GM21423 (cell line): ENCODE data around the gene CKM.
"Not testable (repeated sequence)": the region's sequence is repeated elsewhere in the genome, so short reads cannot be mapped to it uniquely, and the experiment has no call there.

Experiments
- ATAC-seq: cut with Tn5 transposase; IDR thresholded peaks from one replicate; pipeline ENCODE4 v1.9.1; 2021; ENCODE audit warnings: mild to moderate bottlenecking, moderate library complexity; ENCODE audit not compliant: unreplicated experiment

CKM gene

GRCh38 chr19:45322311-45322710 lies 364 bp downstream of the CKM start:
- no peak for ATAC-seq

DNA sequence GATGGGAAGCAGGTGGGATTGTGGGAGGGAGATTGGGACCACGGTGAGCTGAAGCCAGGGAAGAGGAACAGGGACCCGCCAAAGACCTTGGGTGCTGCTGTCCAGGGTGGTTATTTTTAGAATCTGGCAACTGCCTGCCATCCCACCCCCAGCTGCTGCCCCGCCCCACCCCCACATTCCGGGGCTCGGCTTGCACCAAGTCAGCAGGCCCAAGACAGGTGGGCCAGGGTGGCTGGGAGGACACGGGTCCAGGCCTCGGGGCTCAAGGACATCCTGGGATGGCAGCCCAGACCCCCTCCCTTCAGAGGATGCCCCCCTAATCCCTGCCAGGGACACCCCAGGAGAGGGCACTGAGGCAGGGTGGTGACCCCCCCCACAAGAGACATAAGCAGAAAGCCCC lies 827 bp downstream of the CKM start:
- no peak for ATAC-seq

DNA sequence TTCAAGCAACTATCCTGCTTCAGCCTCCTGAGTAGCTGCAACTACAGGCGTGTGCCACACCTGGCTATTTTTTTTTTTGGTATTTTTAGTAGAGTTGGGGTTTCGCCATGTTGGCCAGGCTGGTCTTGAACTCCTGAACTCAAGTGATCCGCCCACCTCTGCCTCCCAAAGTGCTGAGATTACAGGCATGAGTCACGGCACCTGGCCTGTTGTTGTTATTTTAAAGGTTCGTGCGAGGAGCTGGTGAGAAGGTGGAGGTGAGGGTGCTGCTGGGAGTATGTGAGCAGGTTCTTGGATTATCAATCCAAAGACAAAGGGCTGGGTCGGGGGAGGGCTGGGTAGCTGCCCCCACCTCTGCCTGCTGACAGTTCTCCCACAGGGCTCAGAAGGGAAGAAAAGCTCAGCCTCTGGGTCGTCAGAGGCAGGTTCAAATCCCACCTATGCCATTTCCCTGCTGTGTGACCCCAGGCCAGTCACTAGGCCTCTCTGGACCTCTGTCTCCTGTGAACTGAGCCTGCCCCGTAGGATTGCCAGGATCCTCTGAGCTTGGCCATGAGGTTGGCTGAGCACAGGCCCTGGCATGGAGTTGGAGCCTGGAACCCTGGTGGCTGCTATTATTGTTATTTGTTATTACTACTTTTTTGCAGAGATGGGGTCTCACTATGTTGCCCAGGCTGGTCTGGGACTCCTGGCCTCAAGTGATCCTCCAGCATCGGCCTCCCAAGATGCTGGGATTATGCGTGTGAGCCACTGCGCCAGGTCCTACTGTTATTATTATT lies 1.5 kb downstream of the CKM start:
- ATAC-seq, result no peak

DNA sequence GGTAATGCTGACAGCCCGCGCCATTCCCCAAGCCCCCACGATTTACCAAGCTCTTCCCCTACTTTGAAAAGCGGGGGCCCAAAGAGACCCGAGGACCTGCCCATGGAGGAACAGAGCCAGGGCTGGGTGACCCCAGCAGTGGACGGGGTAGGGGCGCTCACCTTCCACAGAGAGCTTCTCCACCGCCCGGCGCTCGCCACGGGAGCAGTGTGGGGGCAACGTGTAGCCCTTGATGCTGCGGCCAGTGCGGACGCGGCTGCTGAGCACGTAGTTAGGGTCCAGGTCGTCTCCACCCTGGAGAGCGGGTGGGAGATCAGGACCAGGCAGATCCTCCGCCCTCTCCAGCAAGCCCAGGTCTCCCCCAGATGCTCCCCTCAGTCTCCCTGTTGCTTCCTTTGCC lies 7.4 kb downstream of the CKM start:
- ATAC-seq, result no peak

DNA sequence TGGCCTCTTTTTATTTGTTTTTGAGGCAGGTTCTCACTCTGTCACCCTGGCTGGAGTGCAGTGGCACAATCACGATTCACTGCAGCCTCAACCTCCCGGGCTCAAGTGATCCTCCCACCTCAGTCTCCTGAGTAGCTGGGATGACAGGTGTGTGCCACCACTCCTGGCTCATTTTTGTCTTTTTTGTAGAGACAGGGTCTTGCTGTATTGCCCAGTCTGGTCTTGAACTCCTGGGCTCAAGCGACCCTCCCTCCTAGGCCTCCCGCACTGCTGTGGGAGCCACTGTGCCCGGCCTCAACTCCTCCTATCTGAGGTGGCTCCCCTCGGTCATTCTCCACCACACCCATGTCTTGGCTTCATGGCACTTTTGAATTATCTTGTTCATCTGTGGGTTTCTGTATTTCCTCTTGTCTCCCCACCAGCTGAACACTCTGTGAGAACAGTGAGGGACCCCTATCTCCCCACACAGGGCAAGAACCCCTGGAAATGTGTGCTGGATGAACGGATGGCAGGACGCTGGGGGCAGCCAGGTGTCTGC lies 7.9 kb downstream of the CKM start:
- ATAC-seq, result no peak

DNA sequence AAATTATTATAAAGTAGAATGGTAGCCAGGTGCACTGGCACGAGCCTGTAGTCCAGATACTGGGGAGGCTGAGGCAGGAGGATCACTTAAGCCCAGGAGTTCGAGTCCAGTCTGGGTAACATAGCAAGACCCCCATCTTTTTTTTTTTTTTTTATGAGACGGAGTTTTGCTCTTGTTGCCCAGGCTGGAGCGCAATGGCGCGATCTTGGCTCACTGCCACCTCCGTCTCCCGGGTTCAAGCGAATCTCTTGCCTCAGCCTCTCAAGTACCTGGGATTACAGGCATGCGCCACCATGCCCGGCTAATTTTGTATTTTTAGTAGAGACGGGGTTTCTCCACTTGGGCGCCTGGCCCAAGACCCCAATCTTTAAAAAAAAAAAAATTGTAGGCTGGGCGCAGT lies 10.4 kb downstream of the CKM start:
- ATAC-seq, result not testable (repeated sequence)

GRCh38 chr19:45311621-45312020 lies 11.1 kb downstream of the CKM start:
- ATAC-seq, result no peak

- ATAC-seq, result not testable (repeated sequence)
These were observed 13.4 kb downstream of the CKM start for GRCh38 chr19:45309322-45309721.

DNA sequence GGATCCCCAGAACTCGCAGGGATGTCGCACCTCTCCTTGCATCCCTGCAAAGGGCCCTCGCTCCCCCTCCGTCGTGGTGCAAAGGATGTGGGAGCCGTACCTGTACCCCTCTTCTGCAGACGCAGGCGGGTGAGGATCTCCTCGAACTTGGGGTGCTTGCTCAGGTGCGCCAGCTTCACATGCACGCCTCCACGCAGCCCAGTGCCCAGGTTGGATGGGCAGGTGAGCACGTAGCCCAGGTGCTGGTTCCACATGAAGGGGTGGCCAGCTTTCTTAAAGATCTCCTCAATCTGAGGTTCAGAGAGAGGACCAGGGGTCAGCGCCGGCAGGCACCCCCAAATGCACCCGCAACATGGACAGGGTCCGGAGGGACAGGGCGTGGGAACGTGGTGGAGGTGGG lies 15.3 kb downstream of the CKM start:
- no peak for ATAC-seq

DNA sequence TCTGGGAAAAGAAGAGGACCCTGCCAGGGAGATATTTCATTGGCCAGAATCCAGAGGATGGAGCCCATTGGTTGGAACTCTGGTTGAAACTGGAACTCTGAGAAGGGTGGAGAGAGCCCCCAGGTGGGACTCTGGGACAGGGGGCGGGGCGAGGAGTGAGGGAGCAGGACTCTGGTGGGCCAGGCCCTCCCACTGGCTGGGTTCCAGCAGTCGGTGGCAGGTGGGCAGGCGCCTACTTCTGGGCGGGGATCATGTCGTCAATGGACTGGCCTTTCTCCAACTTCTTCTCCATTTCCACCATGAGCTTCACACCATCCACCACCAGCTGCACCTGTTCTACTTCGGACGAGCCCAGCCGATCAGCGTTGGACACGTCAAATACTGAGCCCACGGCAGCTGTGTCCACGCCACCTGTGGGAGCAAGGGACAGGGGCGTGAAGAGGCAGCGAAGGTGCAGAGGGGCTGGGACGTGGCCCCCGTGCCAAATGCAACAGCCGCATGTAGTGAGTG lies 16.1 kb downstream of the CKM start:
- ATAC-seq, result no peak

DNA sequence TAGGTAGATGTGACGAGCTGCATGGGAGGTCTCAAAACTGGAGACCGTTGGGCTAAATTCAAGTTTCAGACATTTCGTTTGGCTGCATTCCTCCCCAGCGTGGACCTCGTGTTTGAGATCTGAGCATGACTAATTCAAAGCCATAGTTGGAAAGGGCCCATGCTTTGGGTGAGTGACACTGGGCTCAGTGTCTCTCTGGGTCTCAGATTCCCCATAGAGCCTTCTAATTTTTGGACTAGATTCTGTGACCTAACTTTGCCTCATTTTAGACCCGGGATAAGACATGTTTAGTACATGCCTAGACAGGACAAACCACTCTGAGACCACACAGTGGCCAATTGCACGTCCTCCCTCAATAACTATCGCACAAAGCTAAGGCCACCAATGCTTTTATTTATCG lies 16.6 kb downstream of the CKM start:
- no peak for ATAC-seq

DNA sequence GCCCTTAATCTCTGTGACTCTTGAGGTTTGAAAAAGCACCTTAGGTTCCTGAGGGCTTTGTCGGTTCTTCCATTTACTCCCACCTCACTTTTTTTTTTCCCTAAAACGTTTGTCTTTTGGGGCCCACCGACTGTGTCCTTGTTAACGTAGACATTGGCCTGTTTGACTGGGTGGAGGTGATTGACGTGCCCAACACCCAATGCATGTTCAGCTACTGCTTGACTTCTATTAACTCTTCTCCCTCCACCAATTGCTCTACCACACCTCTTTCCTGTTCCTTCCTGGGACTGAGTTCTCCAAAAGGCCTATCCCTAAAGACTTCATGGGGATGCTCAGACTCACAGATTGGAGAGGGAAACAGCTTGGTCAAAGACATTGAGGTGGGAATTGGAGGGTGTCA lies 17.3 kb downstream of the CKM start:
- ATAC-seq, result no peak

GRCh38 chr19:45305007-45305406 lies 17.7 kb downstream of the CKM start:
- ATAC-seq, result no peak

DNA sequence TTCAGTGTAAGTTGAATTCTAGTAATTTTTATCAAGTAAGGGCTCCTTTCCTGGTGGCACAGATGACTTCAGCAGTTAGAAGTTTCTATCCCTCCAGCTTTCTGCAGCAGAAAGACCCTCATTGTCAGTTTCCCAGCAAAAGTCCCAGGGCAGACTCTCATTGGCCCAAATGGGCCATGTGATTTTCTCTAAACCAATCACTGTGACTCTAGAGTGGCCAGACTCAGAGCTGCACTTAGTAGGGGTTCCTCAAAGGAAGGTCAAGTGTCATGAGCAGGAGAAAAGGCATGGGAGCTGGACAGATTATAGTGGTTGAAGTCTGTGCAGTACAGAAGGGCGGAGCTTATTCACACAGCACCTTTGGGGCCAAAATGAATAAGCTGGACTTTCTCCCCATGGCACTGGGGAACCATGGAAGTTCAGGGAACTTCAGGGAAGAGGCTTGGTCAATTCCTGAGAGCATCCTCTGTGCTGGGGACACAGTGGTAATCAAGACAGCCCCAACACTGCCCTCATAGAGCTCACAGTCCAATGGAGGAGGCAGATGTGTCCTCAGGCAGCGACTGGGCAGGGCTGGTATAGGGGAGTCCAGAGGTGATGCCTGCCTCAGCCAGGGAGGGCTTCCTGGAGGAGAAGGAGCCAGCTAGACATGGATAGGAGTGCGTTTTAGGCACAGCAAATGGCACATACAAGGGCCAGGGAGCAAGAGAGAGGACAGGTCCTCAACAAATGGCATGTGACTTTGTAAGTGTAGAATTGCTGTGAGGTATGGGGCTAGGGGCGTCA lies 18.3 kb downstream of the CKM start:
- no peak for ATAC-seq

GRCh38 chr19:45303269-45304060 lies 19.2 kb downstream of the CKM start:
- no peak for ATAC-seq

DNA sequence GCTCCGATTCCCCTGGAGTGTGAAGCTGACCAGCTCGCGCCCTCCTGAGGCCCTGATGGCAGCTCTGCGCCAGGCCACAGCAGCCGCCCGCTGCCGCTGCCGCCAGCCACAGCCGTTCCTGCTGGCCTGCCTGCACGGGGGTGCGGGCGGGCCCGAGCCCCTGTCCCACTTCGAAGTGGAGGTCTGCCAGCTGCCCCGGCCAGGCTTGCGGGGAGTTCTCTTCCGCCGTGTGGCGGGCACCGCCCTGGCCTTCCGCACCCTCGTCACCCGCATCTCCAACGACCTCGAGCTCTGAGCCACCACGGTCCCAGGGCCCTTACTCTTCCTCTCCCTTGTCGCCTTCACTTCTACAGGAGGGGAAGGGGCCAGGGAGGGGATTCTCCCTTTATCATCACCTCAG lies 20.3 kb downstream of the CKM start:
- no peak for ATAC-seq

DNA sequence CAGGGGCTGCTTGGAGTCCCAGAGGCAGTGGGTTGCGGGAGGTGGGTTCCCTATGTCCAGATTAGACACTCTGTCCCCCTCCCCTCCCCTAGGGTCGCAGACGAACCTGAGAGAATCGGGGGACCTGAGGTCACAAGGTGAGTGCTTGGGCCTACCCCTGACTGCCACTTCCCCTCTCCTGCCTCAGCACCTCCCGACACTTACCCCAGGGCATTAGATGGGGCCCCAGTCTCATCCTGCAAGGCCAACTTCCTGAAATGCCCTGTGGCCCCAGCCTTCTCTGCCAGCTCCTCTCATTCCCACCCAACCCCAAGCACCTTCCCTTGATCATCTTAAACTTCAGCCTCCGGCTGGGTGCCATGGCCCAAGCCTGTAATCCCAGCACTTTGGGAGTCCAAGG lies 23.0 kb downstream of the CKM start:
- ATAC-seq, result no peak

DNA sequence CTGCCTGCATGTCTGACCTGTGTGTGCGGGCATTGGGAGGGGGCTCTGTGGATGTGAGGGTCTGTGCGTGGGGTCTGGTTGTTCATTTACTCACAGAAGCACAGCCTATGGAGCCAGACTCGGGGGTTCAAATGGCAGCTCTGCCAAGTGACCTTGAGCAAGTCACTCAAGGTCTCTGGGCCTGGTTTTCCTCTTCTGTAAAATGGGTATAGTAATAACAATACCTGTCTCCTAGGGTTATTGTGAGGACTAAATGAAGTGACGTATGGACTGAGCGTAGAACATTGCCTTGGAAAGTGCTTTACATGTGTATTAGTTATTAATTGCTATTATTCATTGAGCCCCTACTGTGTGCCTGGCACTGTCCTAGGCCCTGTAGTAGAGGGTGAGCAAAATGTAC lies 24.4 kb downstream of the CKM start:
- ATAC-seq, result no peak

GRCh38 chr19:45297674-45298073 lies 25.0 kb downstream of the CKM start:
- ATAC-seq, result no peak

GRCh38 chr19:45296355-45296754 lies 26.3 kb downstream of the CKM start:
- ATAC-seq, result no peak

GRCh38 chr19:45295873-45296272 lies 26.8 kb downstream of the CKM start:
- ATAC-seq, result no peak
